IMR-90 (cell line): ENCODE measurements around the gene DPF3. TPM values are rescaled to one million over a fixed set of nuclear protein-coding genes. Genes with fewer than 3 reads are reported as not detected.
A peak's percentile ranks its signal among the peaks of the same experiment; 100 is the strongest.

ENCODE experiments used
- ATAC-seq: fragments of 200-7000 bp; cut with Tn5 transposase; 2 replicates; pipeline ENCODE4 v1.9.1; 2020; ENCODE audit warnings: low read depth, mild to moderate bottlenecking, moderate library complexity
- BruUV-seq: library from RNA; stranded (reverse); fragments of 400-500 nt; replicated peaks from 2 replicates; lab custom pipeline; 2021; lab: Mats Ljungman, UMichigan
- CTCF ChIA-PET: fragments of 300-600 bp; formaldehyde crosslinking; extraction: SDS; loops from one replicate; lab custom pipeline; 2021; ENCODE audit warnings: antibody characterized with exemption; lab: Yijun Ruan, JAX
- POLR2A ChIA-PET: fragments of 300-600 bp; sonication (Branson Sonifier 250); formaldehyde crosslinking; loops from one replicate; lab custom pipeline; 2022; ENCODE audit warnings: antibody characterized with exemption; ENCODE audit not compliant: unreplicated experiment; lab: Charles Lee
- DNase-seq: peaks from one replicate; pipeline ENCODE4 v3.0.0; 2013
- H2AFZ ChIP-seq: replicated peaks from 2 replicates; pipeline ENCODE3; 2013; ENCODE audit warnings: low read length, mild to moderate bottlenecking; ENCODE audit not compliant: poor library complexity
- H2AK5ac ChIP-seq: 2 replicates; pipeline ENCODE4 v1.6.1; 2013; ENCODE audit warnings: low read depth, low read length, inconsistent platforms
- H2AK9ac ChIP-seq: replicated peaks from 2 replicates; pipeline ENCODE3; 2013; ENCODE audit warnings: mild to moderate bottlenecking, low read depth, low read length, moderate library complexity; ENCODE audit not compliant: poor library complexity
- H2BK120ac ChIP-seq: 2 replicates; pipeline ENCODE4 v1.6.1; 2013; ENCODE audit warnings: low read depth, low read length, inconsistent platforms
- H2BK15ac ChIP-seq: 3 replicates; pipeline ENCODE4 v1.6.1; 2013; ENCODE audit warnings: low read depth, low read length, inconsistent platforms
- H2BK20ac ChIP-seq: 2 replicates; pipeline ENCODE4 v1.6.1; 2013; ENCODE audit warnings: low read depth, mild to moderate bottlenecking, inconsistent platforms, low read length, moderate library complexity
- H2BK5ac ChIP-seq: 2 replicates; pipeline ENCODE4 v1.6.1; 2013; ENCODE audit warnings: mild to moderate bottlenecking, low read depth, low read length, inconsistent platforms; ENCODE audit not compliant: poor library complexity, severe bottlenecking
- H3K14ac ChIP-seq: replicated peaks from 2 replicates; pipeline ENCODE4 v1.6.1; 2013; ENCODE audit warnings: low read depth, low read length, inconsistent platforms
- H3K18ac ChIP-seq: 2 replicates; pipeline ENCODE4 v1.6.1; 2013; ENCODE audit warnings: low read depth, low read length, control low read depth
- H3K23ac ChIP-seq: 2 replicates; pipeline ENCODE4 v1.6.1; 2013; ENCODE audit warnings: low read depth, low read length, inconsistent platforms
- H3K27ac ChIP-seq: 2 replicates; pipeline ENCODE4 v1.5.1; 2013; ENCODE audit warnings: mild to moderate bottlenecking, control low read depth, low read length; ENCODE audit not compliant: insufficient read depth
- H3K27me3 ChIP-seq: 2 replicates; pipeline ENCODE4 v1.6.1; 2013; ENCODE audit warnings: low read length; ENCODE audit not compliant: control insufficient read depth, insufficient read depth
- H3K36me3 ChIP-seq: 2 replicates; pipeline ENCODE4 v1.6.1; 2013; ENCODE audit warnings: low read length, mixed read lengths; ENCODE audit not compliant: control insufficient read depth, insufficient read depth
- H3K4ac ChIP-seq: 2 replicates; pipeline ENCODE4 v1.6.1; 2013; ENCODE audit warnings: low read depth, low read length, inconsistent platforms
- H3K4me1 ChIP-seq: 2 replicates; pipeline ENCODE4 v1.6.1; 2013; ENCODE audit warnings: low read length, mixed read lengths; ENCODE audit not compliant: control insufficient read depth, insufficient read depth
- H3K4me2 ChIP-seq: 2 replicates; pipeline ENCODE4 v1.6.1; 2013; ENCODE audit warnings: low read depth, mild to moderate bottlenecking, control low read depth, low read length, moderate library complexity
- H3K4me3 ChIP-seq: 2 replicates; pipeline ENCODE4 v1.5.1; 2013; ENCODE audit warnings: low read depth, mild to moderate bottlenecking, control low read depth, low read length, moderate library complexity; ENCODE audit not compliant: insufficient read depth
- H3K56ac ChIP-seq: 2 replicates; pipeline ENCODE4 v1.6.1; 2013; ENCODE audit warnings: low read length, inconsistent platforms; ENCODE audit not compliant: insufficient read depth; ENCODE audit errors: extremely low read depth
- H3K79me1 ChIP-seq, 2 experiments: 2 replicates each; pipeline ENCODE4 v1.6.1; 2013; ENCODE audit warnings: low read length in 2 of 2, inconsistent platforms in 1 of 2, low read depth in 1 of 2
- H3K9ac ChIP-seq: 2 replicates; pipeline ENCODE4 v1.6.1; 2013; ENCODE audit warnings: low read depth, low read length, control low read depth
- H3K9me1 ChIP-seq: 2 replicates; pipeline ENCODE4 v1.6.1; 2013; ENCODE audit warnings: low read length, inconsistent platforms; ENCODE audit not compliant: insufficient read depth
- H3K9me3 ChIP-seq: 2 replicates; pipeline ENCODE4 v1.6.1; 2013; ENCODE audit warnings: low read length; ENCODE audit not compliant: control insufficient read depth, insufficient read depth
- H4K20me1 ChIP-seq: 2 replicates; pipeline ENCODE4 v1.6.1; 2013; ENCODE audit warnings: low read length, inconsistent platforms; ENCODE audit not compliant: insufficient read depth
- H4K5ac ChIP-seq: 2 replicates; pipeline ENCODE4 v1.6.1; 2013; ENCODE audit warnings: mild to moderate bottlenecking, low read depth, low read length, control low read depth
- H4K8ac ChIP-seq, 2 experiments: 2 replicates each; pipeline ENCODE4 v1.6.1; 2013; ENCODE audit warnings: low read depth in 2 of 2, low read length in 2 of 2, control low read depth in 1 of 2, inconsistent platforms in 1 of 2
- H4K91ac ChIP-seq: 2 replicates; pipeline ENCODE4 v1.6.1; 2013; ENCODE audit warnings: low read depth, low read length, inconsistent platforms; ENCODE audit not compliant: insufficient read depth
- ELK1 ChIP-seq: fragments of 150-350 bp; IDR thresholded peaks from 2 replicates; pipeline ENCODE4 v1.6.1; 2016; ENCODE audit warnings: low read depth, mild to moderate bottlenecking, low read length, moderate library complexity, borderline replicate concordance
- FOS ChIP-seq: fragments of 150-350 bp; IDR thresholded peaks from 2 replicates; pipeline ENCODE4 v1.6.1; 2016; ENCODE audit warnings: low read depth, low read length
- MAZ ChIP-seq: IDR thresholded peaks from 2 replicates; pipeline ENCODE4 v1.6.1; 2012; ENCODE audit warnings: low read depth, mild to moderate bottlenecking, low read length, improper control_type of control experiment, moderate library complexity, borderline replicate concordance
- NFE2L2 ChIP-seq: fragments of 150-350 bp; IDR thresholded peaks from 2 replicates; pipeline ENCODE4 v1.6.1; 2016; ENCODE audit warnings: low read depth, mild to moderate bottlenecking, low read length
- RAD21 ChIP-seq: IDR thresholded peaks from 2 replicates; pipeline ENCODE4 v1.6.1; 2012; ENCODE audit warnings: low read length, improper control_type of control experiment
- RCOR1 ChIP-seq: IDR thresholded peaks from 2 replicates; pipeline ENCODE4 v1.6.1; 2012; ENCODE audit warnings: mild to moderate bottlenecking, low read length, improper control_type of control experiment; ENCODE audit not compliant: insufficient replicate concordance
- RFX5 ChIP-seq: IDR thresholded peaks from 2 replicates; pipeline ENCODE4 v1.8.0; 2012; ENCODE audit warnings: low read depth, mild to moderate bottlenecking, low read length, moderate library complexity
- WGBS, 2 experiments: methylation state at CpG; one replicate each; pipeline versions ENCODE4 v1.1.5 to v1.1.7; 2013; ENCODE audit warnings: missing lambda C conversion rate in 2 of 2; ENCODE audit not compliant: insufficient read length in 1 of 2; ENCODE audit errors: extremely low coverage in 2 of 2; 5-methylcytosine and 5-hydroxymethylcytosine counted together
- dilution Hi-C: fragments of 300-500 bp; cut with HindIII; formaldehyde crosslinking; loops from one replicate; pipeline ENCODE4 v1.14.3; 2018; ENCODE audit warnings: low sequenced_read_pairs; ENCODE audit not compliant: unreplicated experiment
- in situ Hi-C: fragments of 300-500 bp; cut with MboI; formaldehyde crosslinking; loops from 3 replicates; pipeline ENCODE4 v1.14.3; 2019; ENCODE audit warnings: low sequenced_read_pairs, inconsistent platforms, mixed read lengths
- intact Hi-C: fragments of 100-400 bp; cut with micrococcal nuclease; formaldehyde crosslinking; loops from 2 replicates; pipeline ENCODE4 v1.10.0; 2022
- polyA plus RNA-seq, 3 experiments: library from polyadenylated mRNA; depleted of rRNA; stranded (reverse); fragments of >200 nt; gene quantifications; 2 replicates each; pipeline ENCODE4 v1.2.3, GENCODE V29; 2012; ENCODE audit warnings: low replicate concordance in 1 of 3
- total RNA-seq: library from RNA; depleted of rRNA; stranded (reverse); fragments of >200 nt; gene quantifications from 2 replicates; pipeline ENCODE4 v1.2.3, GENCODE V29; 2012

The DPF3 gene
- total and polyA plus RNA-seq, 2 of the 4 experiments (the other 2 are of a cell fraction), result 30.5 to 32.8 TPM

GRCh38 chr14:72604133-72604532 lies 289.8 kb downstream of the DPF3 start:
- Histone ChIP-seq H2BK20ac (peak overlapping the region; percentile 68), H3K4me2 (no peak overlapping the region), H3K9me3 (no peaks in the 10 kb centered on the region), H4K8ac (no peak overlapping the region; a peak in 1 of 4 replicates), H3K14ac (no peak overlapping the region; the same call in 1 of the 2 replicates), H2BK5ac (no peak overlapping the region), H3K4me1 (peaks cover 19% of the 10 kb centered on the region), H3K27ac (no peak overlapping the region), H2BK15ac (peak overlapping the region; percentile 21; the same call in 2 of the 3 replicates), H4K5ac (no peak overlapping the region), H3K56ac (no peak overlapping the region), H3K36me3 (no peaks in the 10 kb centered on the region), H3K9me1 (peaks cover 12% of the 10 kb centered on the region), H2AK9ac (peak overlapping the region; percentile 2), H2BK120ac (peak overlapping the region; percentile 42; the same call in 1 of the 2 replicates), H3K79me1 (peaks cover 0 to 15% of the 10 kb centered on the region in 2 experiments; a peak in 1 of 4 replicates), H3K4me3 (no peak overlapping the region), H4K91ac (peak overlapping the region; percentile 11), H2AK5ac (peak overlapping the region; percentile 72), H3K27me3 (no peaks in the 10 kb centered on the region), H3K9ac (no peak overlapping the region), H3K23ac (no peak overlapping the region), H4K20me1 (no peaks in the 10 kb centered on the region), H3K18ac (no peak overlapping the region), H2AFZ (no peak overlapping the region), H3K4ac (peak overlapping the region; percentile 58; the same call in 1 of the 2 replicates)
- ATAC-seq (no peak), DNase-seq (no peak)
- WGBS, 2 experiments, result 44% methylated on average over 1 of the region's 3 CpGs; no CpG with 5 or more reads in 1 of the 2 experiments
- TF ChIP-seq MAZ, result no peak
- no peak for TF ChIP-seq FOS
- no peak for TF ChIP-seq ELK1
- TF ChIP-seq RCOR1, result no peak
- no peak for TF ChIP-seq NFE2L2
- TF ChIP-seq RAD21, result no peak
- no peak for TF ChIP-seq RFX5
- ChIA-PET CTCF (no interaction called here), POLR2A (no interaction called here)
- intact Hi-C loops, result no loop called here
- dilution Hi-C loops, result no loop called here
- BruUV-seq, result no TSS peak
- in situ Hi-C loops, result loop anchor here (10.0 kb wide), 1 partner anchor 79 kb away; no protein-coding TSS in a partner anchor
